Motor neuron (in vitro differentiated cells): Measurements from ENCODE around the gene COX4I1. TPM values are rescaled to one million over a fixed set of nuclear protein-coding genes. Genes with fewer than 3 reads are reported as not detected.

Experiments used
- ATAC-seq, 8 experiments: fragments of 200-7000 bp; cut with Tn5 transposase; replicated peaks in 6 of 8; 2 replicates each; pipeline ENCODE4 v1.8.0; 2021; ENCODE audit warnings: mild to moderate bottlenecking in 8 of 8, moderate library complexity in 8 of 8
- H3K27ac ChIP-seq, 2 donors: fragments of 250-450 bp; sonication (Bioruptor Pico); 2 replicates each; pipeline ENCODE4 v1.9.0; 2021; ENCODE audit warnings: antibody characterized with exemption in 2 of 2, mild to moderate bottlenecking in 2 of 2, moderate library complexity in 1 of 2
- H3K4me1 ChIP-seq, 2 donors: fragments of 250-450 bp; sonication (Bioruptor Pico); replicated peaks in 1 of 2; 2 replicates each; pipeline ENCODE4 v1.6.1; 2021; ENCODE audit warnings: antibody characterized with exemption in 2 of 2, mild to moderate bottlenecking in 2 of 2, moderate library complexity in 1 of 2
- H3K4me3 ChIP-seq, 5 donors: fragments of 250-450 bp; sonication (Bioruptor Pico); 2 replicates each; pipeline ENCODE4 v1.9.0; 2021; ENCODE audit warnings: antibody characterized with exemption in 5 of 5, mild to moderate bottlenecking in 5 of 5, moderate library complexity in 4 of 5
- WGBS, 10 experiments: fragments of 450-650 bp; shearing (Covaris generic); methylation state at CpG; one replicate each; pipeline ENCODE4 v1.0.0; 2022; 5-methylcytosine and 5-hydroxymethylcytosine counted together
- in situ Hi-C, 9 experiments: fragments of 400-800 bp; cut with MboI; loops; one replicate each; pipeline ENCODE4 v1.15.0; 2021; ENCODE audit warnings: low sequenced_read_pairs in 9 of 9, low pct_unique_long_range_greater_than_20kb in 2 of 9; ENCODE audit not compliant: unreplicated experiment in 9 of 9
- total RNA-seq, 8 experiments: library from RNA; unstranded; fragments of 300-600 nt; gene quantifications; 2 replicates each; pipeline versions ENCODE4 v1.2.3 to v1.2.4, GENCODE V29; 2022

COX4I1 gene
- total RNA-seq, 8 experiments from 2014 or later: 531 to 741 (median 580) TPM

GRCh38 chr16:85774811-85775210 is 24.7 kb upstream of the COX4I1 start:
- ATAC-seq: no peak
- Histone ChIP-seq H3K4me3 (no peak overlapping the region), H3K27ac (no peak overlapping the region), H3K4me1 (no peaks in the 10 kb centered on the region)
- WGBS, 10 experiments: 73 to 100% (median 95%) methylated on average over 1 to 4 of the region's 8 CpGs; no CpG with 5 or more reads in 4 of the 10 experiments
- in situ Hi-C loops: no loop called here

GRCh38 chr16:85777583-85778310 is 21.7 kb upstream of the COX4I1 start:
- no peak overlapping the region for H3K27ac ChIP-seq
- in situ Hi-C loops: no loop called here
- 48 to 100% (median 80%) methylated on average over 1 to 3 of the region's 4 CpGs; no CpG with 5 or more reads in 3 of the 10 experiments for WGBS, 10 experiments
- no peak overlapping the region for H3K4me3 ChIP-seq
- peak in 1 of 8 experiments; percentile 30 for ATAC-seq
- H3K4me1 ChIP-seq: no peaks in the 10 kb centered on the region

GRCh38 chr16:85778873-85779272 is 20.6 kb upstream of the COX4I1 start:
- WGBS, 10 experiments: 60 to 100% (median 90%) methylated on average over 1 to 10 of the region's 12 CpGs; no CpG with 5 or more reads in 1 of the 10 experiments
- H3K4me3 ChIP-seq: no peak overlapping the region
- H3K4me1 ChIP-seq: no peaks in the 10 kb centered on the region
- H3K27ac ChIP-seq: no peak overlapping the region
- no peak for ATAC-seq
- in situ Hi-C loops: no loop called here

- no peaks in the 10 kb centered on the region for H3K4me1 ChIP-seq
- H3K27ac ChIP-seq: no peak overlapping the region
- H3K4me3 ChIP-seq: no peak overlapping the region
- 89 to 100% (median 98%) methylated on average over 2 to 20 of the region's 26 CpGs; no CpG with 5 or more reads in 4 of the 10 experiments for WGBS, 10 experiments
- ATAC-seq: no peak
- in situ Hi-C loops: no loop called here
Measured at GRCh38 chr16:85780281-85780680, 19.2 kb upstream of the COX4I1 start.

DNA sequence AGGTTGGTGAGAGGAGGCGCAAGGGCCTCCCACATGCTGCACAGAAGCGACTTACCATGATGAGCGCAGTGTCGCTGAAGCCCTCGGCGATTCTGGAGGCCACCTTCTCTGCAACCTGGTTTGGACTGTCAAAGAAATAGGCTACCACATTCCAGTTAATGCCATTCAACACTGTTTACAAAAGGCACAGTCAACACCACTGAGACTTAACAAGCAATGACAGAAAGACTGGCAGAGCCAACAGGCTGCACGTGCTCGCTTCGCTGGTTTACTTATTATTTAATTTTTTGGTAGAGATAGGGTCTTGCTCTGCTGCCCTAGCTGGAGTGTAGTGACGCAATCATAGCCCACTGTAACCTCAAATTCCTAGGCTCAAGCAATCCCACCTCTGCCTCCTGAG is 18.3 kb upstream of the COX4I1 start:
- no peak overlapping the region for H3K27ac ChIP-seq
- in situ Hi-C loops: no loop called here
- H3K4me1 ChIP-seq: no peaks in the 10 kb centered on the region
- ATAC-seq: no peak
- no peak overlapping the region for H3K4me3 ChIP-seq
- WGBS, 10 experiments: 0 to 100% (median 94%) methylated on average over 1 to 10 of the region's 10 CpGs; no CpG with 5 or more reads in 1 of the 10 experiments

- Histone ChIP-seq H3K4me1 (no peaks in the 10 kb centered on the region), H3K4me3 (no peak overlapping the region), H3K27ac (no peak overlapping the region)
- ATAC-seq: peak in 4 of 8 experiments; percentile 32 to 75 (median 43)
- in situ Hi-C loops: no loop called here
- WGBS, 10 experiments: 71 to 100% (median 87%) methylated on average over 1 to 14 of the region's 16 CpGs; no CpG with 5 or more reads in 4 of the 10 experiments
Measured at GRCh38 chr16:85781695-85782370, 17.7 kb upstream of the COX4I1 start.

DNA sequence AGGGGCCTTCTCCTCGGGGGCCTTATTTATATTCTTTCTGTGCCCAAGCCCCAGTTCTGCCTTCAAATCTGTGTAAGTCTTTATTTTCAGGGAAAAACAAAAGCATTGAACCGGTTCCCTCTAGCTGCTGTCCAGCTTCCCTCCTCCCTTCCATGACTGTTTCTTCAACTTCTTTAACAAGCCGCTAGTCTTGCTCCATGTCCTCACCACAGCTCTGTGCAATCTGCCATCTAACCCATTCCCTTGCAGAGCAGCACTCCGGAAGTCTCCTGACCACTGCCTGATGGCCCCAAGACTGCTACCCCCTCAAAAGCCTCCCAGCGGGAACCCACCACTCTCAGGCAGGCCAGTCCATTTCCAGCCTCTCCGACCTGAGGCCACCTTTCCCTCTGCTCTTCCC is 17.0 kb upstream of the COX4I1 start:
- in situ Hi-C loops: no loop called here
- Histone ChIP-seq H3K4me1 (no peaks in the 10 kb centered on the region), H3K27ac (no peak overlapping the region), H3K4me3 (no peak overlapping the region)
- ATAC-seq: peak in 4 of 8 experiments; percentile 23 to 64 (median 48)
- 33 to 93% (median 79%) methylated on average over 2 to 5 of the region's 6 CpGs; no CpG with 5 or more reads in 4 of the 10 experiments for WGBS, 10 experiments

- in situ Hi-C loops: no loop called here
- Histone ChIP-seq H3K27ac (no peak overlapping the region), H3K4me1 (no peaks in the 10 kb centered on the region), H3K4me3 (no peak overlapping the region)
- WGBS, 10 experiments: 100% methylated on average over 1 to 4 of the region's 8 CpGs; no CpG with 5 or more reads in 5 of the 10 experiments
- no peak for ATAC-seq
Measured at GRCh38 chr16:85783441-85783840, 16.1 kb upstream of the COX4I1 start.

DNA sequence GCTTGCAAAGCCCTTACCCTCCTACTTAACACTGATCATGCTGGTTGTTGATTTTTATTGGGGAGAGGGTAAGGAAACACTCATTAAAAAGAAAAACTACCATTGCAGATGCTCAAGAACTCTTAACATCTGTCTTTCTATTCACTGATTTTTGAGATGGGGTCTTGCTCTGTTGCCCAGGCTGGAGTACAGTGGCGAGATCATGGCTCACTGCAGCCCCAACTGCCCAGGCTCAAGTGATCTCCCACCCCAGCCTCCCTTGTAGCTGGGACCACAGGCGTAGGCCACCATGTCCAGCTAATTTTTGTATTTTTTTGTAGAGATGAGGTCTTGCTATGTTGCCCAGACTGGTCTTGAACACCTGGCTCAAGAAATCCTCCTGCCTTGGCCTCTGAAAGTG is 14.7 kb upstream of the COX4I1 start:
- WGBS, 10 experiments: 94 to 100% (median 100%) methylated on average over 1 to 2 of the region's 2 CpGs; no CpG with 5 or more reads in 7 of the 10 experiments
- in situ Hi-C loops: no loop called here
- no peak overlapping the region for H3K27ac ChIP-seq
- H3K4me3 ChIP-seq: no peak overlapping the region
- no peaks in the 10 kb centered on the region for H3K4me1 ChIP-seq
- no peak for ATAC-seq

- WGBS, 10 experiments: 57 to 100% (median 100%) methylated on average over 1 to 2 of the region's 2 CpGs; no CpG with 5 or more reads in 2 of the 10 experiments
- H3K4me3 ChIP-seq: no peak overlapping the region
- H3K4me1 ChIP-seq: no peaks in the 10 kb centered on the region
- no peak for ATAC-seq
- in situ Hi-C loops: no loop called here
- no peak overlapping the region for H3K27ac ChIP-seq
Measured at GRCh38 chr16:85785927-85786326, 13.6 kb upstream of the COX4I1 start.

- H3K4me1 ChIP-seq: no peaks in the 10 kb centered on the region
- no peak for ATAC-seq
- in situ Hi-C loops: no loop called here
- 88 to 100% (median 99%) methylated on average over 1 to 8 of the region's 11 CpGs for WGBS, 10 experiments
- H3K27ac ChIP-seq: no peak overlapping the region
- no peak overlapping the region for H3K4me3 ChIP-seq
Measured at GRCh38 chr16:85788819-85789218, 10.7 kb upstream of the COX4I1 start.

- Histone ChIP-seq H3K27ac (no peak overlapping the region), H3K4me3 (no peak overlapping the region), H3K4me1 (no peaks in the 10 kb centered on the region)
- ATAC-seq: no peak
- in situ Hi-C loops: no loop called here
- WGBS, 10 experiments: 67 to 100% (median 92%) methylated on average over 1 to 6 of the region's 6 CpGs
Measured at GRCh38 chr16:85789773-85790172, 9.7 kb upstream of the COX4I1 start.

- ATAC-seq: no peak
- in situ Hi-C loops: no loop called here
- Histone ChIP-seq H3K4me3 (no peak overlapping the region), H3K4me1 (peaks cover 8 to 9% of the 10 kb centered on the region in 2 donors), H3K27ac (no peak overlapping the region)
- WGBS, 10 experiments: 90 to 100% (median 98%) methylated on average over 2 to 5 of the region's 5 CpGs
Measured at GRCh38 chr16:85793662-85794298, 5.7 kb upstream of the COX4I1 start.
